DOHH2 (cell line): ENCODE measurements around the gene GINS3.

Experiments used
- CTCF ChIP-seq: fragments of 200-600 bp; sonication (generic); IDR thresholded peaks from one replicate; pipeline ENCODE4 v1.5.1; 2014; ENCODE audit warnings: antibody characterized with exemption, mild to moderate bottlenecking, low read depth, low read length; ENCODE audit not compliant: poor library complexity, severe bottlenecking
- EZH2phosphoT487 ChIP-seq: fragments of 200-600 bp; sonication (generic); IDR thresholded peaks from 2 replicates; pipeline ENCODE4 v1.6.1; 2017; ENCODE audit warnings: borderline replicate concordance, mild to moderate bottlenecking, antibody characterized with exemption, low read length, moderate library complexity, mixed read lengths

- TF ChIP-seq CTCF (no peak), EZH2phosphoT487 (no peak)
Measured at GRCh38 chr16:58384437-58385055, 7.7 kb upstream of the GINS3 start.
